GM12878 (cell line): ENCODE measurements around the gene B4GALNT2. TPM values are rescaled to one million over a fixed set of nuclear protein-coding genes. Genes with fewer than 3 reads are reported as not detected.

Source experiments
- BACH1 ChIP-seq: fragments of 450-650 bp; IDR thresholded peaks from 2 replicates; pipeline ENCODE4 v1.6.1; 2017; ENCODE audit warnings: mild to moderate bottlenecking, borderline replicate concordance
- CTCF ChIP-seq, 3 experiments: IDR thresholded peaks in 2 of 3; conservative IDR thresholded peaks in 1 of 3; 2 replicates each; pipeline ENCODE4 v1.5.1; 2011; ENCODE audit warnings: low read depth in 3 of 3, low read length in 3 of 3, mild to moderate bottlenecking in 3 of 3, control low read depth in 2 of 3, moderate library complexity in 2 of 3, inconsistent platforms in 1 of 3, mixed read lengths in 1 of 3; ENCODE audit not compliant: control insufficient read depth in 2 of 3, insufficient read depth in 1 of 3; ENCODE audit errors: extremely low read depth in 1 of 3
- DPF2 ChIP-seq: fragments of 450-650 bp; IDR thresholded peaks from 2 replicates; pipeline ENCODE4 v1.6.1; 2017; ENCODE audit warnings: mild to moderate bottlenecking
- EED ChIP-seq: sonication (generic); IDR thresholded peaks from 2 replicates; pipeline ENCODE4 v1.6.1; 2016; ENCODE audit warnings: antibody characterized with exemption, low read depth
- IKZF1 ChIP-seq: fragments of 450-650 bp; conservative IDR thresholded peaks from 2 replicates; pipeline ENCODE4 v1.6.1; 2017; ENCODE audit warnings: antibody characterized with exemption, mild to moderate bottlenecking
- JUND ChIP-seq: IDR thresholded peaks from 2 replicates; pipeline ENCODE4 v1.6.1; 2012; ENCODE audit warnings: low read depth, mild to moderate bottlenecking, low read length, improper control_type of control experiment, moderate library complexity
- NFIC ChIP-seq: IDR thresholded peaks from 2 replicates; pipeline ENCODE4 v1.6.1; 2012; ENCODE audit warnings: low read depth, mild to moderate bottlenecking, inconsistent platforms, low read length, moderate library complexity
- NFYA ChIP-seq: IDR thresholded peaks from 2 replicates; pipeline ENCODE4 v1.6.1; 2011; ENCODE audit warnings: low read depth, mild to moderate bottlenecking, low read length, improper control_type of control experiment, borderline replicate concordance
- NR2F1 ChIP-seq: fragments of 450-650 bp; conservative IDR thresholded peaks from 2 replicates; pipeline ENCODE4 v1.6.1; 2017; ENCODE audit warnings: mild to moderate bottlenecking
- RAD21 ChIP-seq: IDR thresholded peaks from 2 replicates; pipeline ENCODE4 v1.6.1; 2011; ENCODE audit warnings: mild to moderate bottlenecking, low read depth, low read length, moderate library complexity; ENCODE audit not compliant: insufficient read depth
- RUNX3 ChIP-seq: IDR thresholded peaks from 2 replicates; pipeline ENCODE4 v1.6.1; 2012; ENCODE audit warnings: low read length, inconsistent platforms
- ZNF622 ChIP-seq: fragments of 450-650 bp; IDR thresholded peaks from 2 replicates; pipeline ENCODE4 v1.6.1; 2017; ENCODE audit warnings: mild to moderate bottlenecking, inconsistent platforms
- ZNF687 ChIP-seq: fragments of 450-650 bp; IDR thresholded peaks from 2 replicates; pipeline ENCODE4 v1.6.1; 2017; ENCODE audit warnings: mild to moderate bottlenecking, moderate library complexity
- polyA plus RNA-seq, 11 experiments: library from polyadenylated mRNA; depleted of rRNA in 4 of 11; unstranded in 6 of 11; stranded (reverse) in 5 of 11; fragments of >200 nt; fragmentation: Nextera tagmentation in 4 of 11; fragmentation: Illumina TruSeq in 1 of 11; extraction: Ambion mirVana in 4 of 11; extraction: Trizol in 1 of 11; gene quantifications; 1 replicate in 1 of 11; 2 replicates in 10 of 11; pipeline versions ENCODE4 v1.2.1 to v1.2.3, GENCODE V29; 2011 to 2016; ENCODE audit warnings: inconsistent platforms in 2 of 11, missing spikeins in 2 of 11, low read depth in 1 of 11
- total RNA-seq, 4 experiments: library from RNA; depleted of rRNA in 3 of 4; stranded (reverse); fragments of >200 nt in 3 of 4; fragmentation: Illumina TruSeq in 1 of 4; extraction: Trizol in 1 of 4; gene quantifications; 2 replicates each; pipeline versions ENCODE4 v1.2.1 to v1.2.3, GENCODE V29; 2013 to 2021

The B4GALNT2 gene
- total and polyA plus RNA-seq, 10 of the 15 experiments (the other 5 are each of a cell fraction or from before 2014, with no cell fraction given), result not detected

- peak; percentile 73 for TF ChIP-seq RUNX3
- peak; percentile 64; the same call in 1 of the 2 replicates for TF ChIP-seq DPF2
- no peak for TF ChIP-seq JUND
- peak; percentile 46; the same call in 1 of the 2 replicates for TF ChIP-seq RAD21
- TF ChIP-seq EED, result peak; percentile 56; the same call in 1 of the 2 replicates
- TF ChIP-seq CTCF (IDR thresholded peaks at IDR 0.05 in 2 of 3, conservative IDR thresholded peaks at IDR 0.05 in 1 of 3; ENCODE audit: control insufficient read depth in 2 of 3, extremely low read depth in 1 of 3, insufficient read depth in 1 of 3, low read depth in 3 of 3, low read length in 3 of 3), result peak; percentile 42 to 70 (median 45)
- TF ChIP-seq BACH1, result 0 out of 2 replicates have a peak, but pooled peaks have one; percentile 31
- peak; percentile 57; the same call in 1 of the 2 replicates for TF ChIP-seq NFIC
- TF ChIP-seq ZNF687, result peak; percentile 82
- peak; percentile 83 for TF ChIP-seq NR2F1
- TF ChIP-seq IKZF1, result peak; percentile 79
- no peak for TF ChIP-seq ZNF622
- TF ChIP-seq NFYA, result no peak
Observed at GRCh38 chr17:49218941-49219913, 86.7 kb downstream of the B4GALNT2 start (continued).
